DOHH2 (cell line): Measurements from ENCODE around the gene SLC5A11.

Experiments
- CTCF ChIP-seq: fragments of 200-600 bp; sonication (generic); IDR thresholded peaks from one replicate; pipeline ENCODE4 v1.5.1; 2014; ENCODE audit warnings: antibody characterized with exemption, mild to moderate bottlenecking, low read depth, low read length; ENCODE audit not compliant: poor library complexity, severe bottlenecking
- EZH2phosphoT487 ChIP-seq: fragments of 200-600 bp; sonication (generic); IDR thresholded peaks from 2 replicates; pipeline ENCODE4 v1.6.1; 2017; ENCODE audit warnings: borderline replicate concordance, mild to moderate bottlenecking, antibody characterized with exemption, low read length, moderate library complexity, mixed read lengths

GRCh38 chr16:24841291-24841690 lies 4.5 kb upstream of the SLC5A11 start:
- TF ChIP-seq CTCF = no peak
- no peak for TF ChIP-seq EZH2phosphoT487
